GM23248 (cell line): ENCODE measurements around the gene TTN. TPM values are rescaled to one million over a fixed set of nuclear protein-coding genes. Genes with fewer than 3 reads are reported as not detected.

Experiments
- DNase-seq: peaks from one replicate; pipeline ENCODE4 v3.0.0-alpha.2; 2015
- H2AFZ ChIP-seq: fragments of 200-600 bp; sonication (generic); 2 replicates; pipeline ENCODE4 v1.6.1; 2016; ENCODE audit warnings: antibody characterized with exemption
- H3F3A ChIP-seq: fragments of 200-600 bp; sonication (generic); 2 replicates; pipeline ENCODE4 v1.6.1; 2016; ENCODE audit warnings: mild to moderate bottlenecking, antibody characterized with exemption, mixed run types; ENCODE audit not compliant: insufficient read depth
- H3K27ac ChIP-seq: fragments of 200-600 bp; sonication (generic); 2 replicates; pipeline ENCODE4 v1.5.1; 2016; ENCODE audit warnings: mild to moderate bottlenecking
- H3K27me3 ChIP-seq: fragments of 200-600 bp; sonication (generic); replicated peaks from 2 replicates; pipeline ENCODE4 v1.6.1; 2016; ENCODE audit warnings: mild to moderate bottlenecking; ENCODE audit not compliant: insufficient read depth
- H3K36me3 ChIP-seq: fragments of 200-600 bp; sonication (generic); 2 replicates; pipeline ENCODE4 v1.6.1; 2016; ENCODE audit warnings: low read depth, mild to moderate bottlenecking
- H3K4me1 ChIP-seq: fragments of 200-600 bp; sonication (generic); 2 replicates; pipeline ENCODE4 v1.6.1; 2016; ENCODE audit warnings: mild to moderate bottlenecking; ENCODE audit not compliant: insufficient read depth
- H3K4me2 ChIP-seq: fragments of 200-600 bp; sonication (generic); one replicate; pipeline ENCODE4 v1.6.1; 2016; ENCODE audit warnings: mild to moderate bottlenecking; ENCODE audit not compliant: unreplicated experiment
- H3K4me3 ChIP-seq: fragments of 200-600 bp; sonication (generic); 2 replicates; pipeline ENCODE4 v1.5.1; 2016; ENCODE audit warnings: mild to moderate bottlenecking
- H3K79me2 ChIP-seq: fragments of 200-600 bp; sonication (generic); 2 replicates; pipeline ENCODE4 v1.6.1; 2016; ENCODE audit warnings: mild to moderate bottlenecking; ENCODE audit not compliant: insufficient read depth
- H3K9ac ChIP-seq: fragments of 200-600 bp; sonication (generic); 2 replicates; pipeline ENCODE4 v1.6.1; 2016; ENCODE audit warnings: mild to moderate bottlenecking
- H3K9me2 ChIP-seq: fragments of 200-600 bp; sonication (generic); 2 replicates; pipeline ENCODE4 v1.6.1; 2016; ENCODE audit warnings: mixed run types, mild to moderate bottlenecking, moderate library complexity; ENCODE audit not compliant: insufficient read depth
- H3K9me3 ChIP-seq: fragments of 200-600 bp; sonication (generic); one replicate; pipeline ENCODE4 v1.6.1; 2017; ENCODE audit warnings: low read depth
- H4K20me1 ChIP-seq: fragments of 200-600 bp; sonication (generic); 2 replicates; pipeline ENCODE4 v1.6.0; 2016; ENCODE audit not compliant: insufficient read depth
- EZH2 ChIP-seq: fragments of 200-600 bp; sonication (generic); IDR thresholded peaks from 2 replicates; pipeline ENCODE4 v1.6.1; 2018; ENCODE audit warnings: antibody characterized with exemption, mild to moderate bottlenecking; ENCODE audit not compliant: insufficient read depth, poor library complexity, severe bottlenecking
- EZH2phosphoT487 ChIP-seq: fragments of 200-600 bp; sonication (generic); IDR thresholded peaks from 2 replicates; pipeline ENCODE4 v1.6.1; 2018; ENCODE audit warnings: antibody characterized with exemption, moderate library complexity, mild to moderate bottlenecking, low read depth; ENCODE audit not compliant: insufficient read depth
- WGBS, 2 experiments: methylation state at CpG; one replicate each; pipeline ENCODE4 v1.1.6; 2015 to 2017; ENCODE audit warnings: low lambda C conversion rate in 2 of 2, low coverage in 1 of 2; ENCODE audit errors: missing lambda C conversion rate in 2 of 2; 5-methylcytosine and 5-hydroxymethylcytosine counted together
- in situ Hi-C: fragments of 300-500 bp; cut with MboI; formaldehyde crosslinking; loops from 2 replicates; pipeline ENCODE4 v1.15.0; 2020
- polyA plus RNA-seq: library from polyadenylated mRNA; unstranded; fragments of >200 nt; fragmentation: Nextera tagmentation; extraction: Ambion mirVana; gene quantifications from 2 replicates; pipeline ENCODE4 v1.2.1, GENCODE V29; 2016
- total RNA-seq: library from RNA; depleted of rRNA; stranded (reverse); fragments of >200 nt; shearing (Covaris generic); gene quantifications from 2 replicates; pipeline ENCODE4 v1.2.3, GENCODE V29; 2014

The TTN gene
- total and polyA plus RNA-seq, 2 experiments from 2014 or later: 0.13 TPM; not detected in 1

DNA sequence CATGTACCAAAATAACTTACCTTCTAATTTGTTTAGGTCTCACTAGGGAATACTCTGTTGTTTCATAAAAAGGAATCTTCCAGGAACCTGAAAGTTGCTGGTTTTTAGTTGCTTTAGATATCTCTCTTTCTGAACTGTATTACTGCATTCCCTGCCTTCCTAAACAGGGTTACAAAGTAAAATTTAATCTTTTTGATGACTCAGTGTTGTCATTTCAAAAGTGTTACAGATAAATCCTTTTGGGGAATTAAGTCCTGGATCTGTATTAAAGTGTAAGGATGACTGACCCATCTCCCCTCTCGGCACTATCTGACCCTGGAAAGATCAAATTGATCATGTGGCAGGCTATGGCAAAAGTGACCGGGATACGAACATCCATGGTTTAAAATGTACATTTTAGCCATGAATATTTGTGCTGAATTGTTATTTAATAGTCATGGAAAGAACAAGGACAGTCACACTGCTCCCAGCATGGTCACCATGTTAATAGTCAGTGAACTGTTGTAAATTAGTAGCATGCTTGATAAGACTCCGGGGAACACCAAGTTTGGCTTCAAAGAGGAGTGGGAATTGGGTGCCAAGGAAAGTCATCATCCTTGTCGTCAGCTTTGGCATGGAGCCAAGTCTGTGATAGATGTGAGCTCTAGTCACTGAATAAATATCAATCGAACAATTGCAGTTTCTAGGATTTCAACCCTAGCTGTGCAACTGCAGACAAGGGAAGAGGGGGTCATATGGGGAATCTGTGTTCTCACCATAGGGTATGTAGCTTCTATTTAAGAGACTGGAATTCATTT lies 322.8 kb downstream of the TTN start:
- no peaks in the 10 kb centered on the region for H3K27me3 ChIP-seq
- no peak overlapping the region for H2AFZ ChIP-seq
- 0 out of 2 replicates have a peak overlapping the region, but pooled peaks have one; percentile 1 for H3K27ac ChIP-seq
- H3K4me1 ChIP-seq: peaks cover 36% of the 10 kb centered on the region
- peaks cover 5% of the 10 kb centered on the region for H3F3A ChIP-seq
- no peaks in the 10 kb centered on the region for H3K36me3 ChIP-seq
- no peak for TF ChIP-seq EZH2phosphoT487
- no peak for TF ChIP-seq EZH2
- H3K9ac ChIP-seq: no peak overlapping the region
- H3K4me3 ChIP-seq: no peak overlapping the region
- H3K9me3 ChIP-seq: no peaks in the 10 kb centered on the region
- peaks cover 89% of the 10 kb centered on the region for H3K79me2 ChIP-seq
- 40 to 46% methylated on average over 6 of the region's 6 CpGs for WGBS, 2 experiments
- H4K20me1 ChIP-seq: peaks cover 3% of the 10 kb centered on the region; the same call in 1 of the 2 replicates
- H3K9me2 ChIP-seq: no peaks in the 10 kb centered on the region
- in situ Hi-C loops: no loop called here
- H3K4me2 ChIP-seq: peak overlapping the region; percentile 12
- DNase-seq: peak; percentile 63

GRCh38 chr2:178482437-178482836 lies 324.8 kb downstream of the TTN start:
- Histone ChIP-seq H3F3A (peaks cover 12% of the 10 kb centered on the region), H4K20me1 (peaks cover 3% of the 10 kb centered on the region; the same call in 1 of the 2 replicates), H3K4me2 (peak overlapping the region; percentile 84), H2AFZ (no peak overlapping the region), H3K36me3 (no peaks in the 10 kb centered on the region), H3K79me2 (peaks cover 77% of the 10 kb centered on the region), H3K9me2 (no peaks in the 10 kb centered on the region), H3K27me3 (no peaks in the 10 kb centered on the region), H3K9ac (no peak overlapping the region), H3K4me3 (peak overlapping the region; percentile 100; the same call in 1 of the 2 replicates), H3K9me3 (no peaks in the 10 kb centered on the region), H3K27ac (no peak overlapping the region), H3K4me1 (peaks cover 38% of the 10 kb centered on the region)
- WGBS, 2 experiments: 93 to 99% methylated on average over 4 of the region's 4 CpGs
- DNase-seq: peak; percentile 11
- in situ Hi-C loops: no loop called here
- TF ChIP-seq EZH2phosphoT487: no peak
- no peak for TF ChIP-seq EZH2

DNA sequence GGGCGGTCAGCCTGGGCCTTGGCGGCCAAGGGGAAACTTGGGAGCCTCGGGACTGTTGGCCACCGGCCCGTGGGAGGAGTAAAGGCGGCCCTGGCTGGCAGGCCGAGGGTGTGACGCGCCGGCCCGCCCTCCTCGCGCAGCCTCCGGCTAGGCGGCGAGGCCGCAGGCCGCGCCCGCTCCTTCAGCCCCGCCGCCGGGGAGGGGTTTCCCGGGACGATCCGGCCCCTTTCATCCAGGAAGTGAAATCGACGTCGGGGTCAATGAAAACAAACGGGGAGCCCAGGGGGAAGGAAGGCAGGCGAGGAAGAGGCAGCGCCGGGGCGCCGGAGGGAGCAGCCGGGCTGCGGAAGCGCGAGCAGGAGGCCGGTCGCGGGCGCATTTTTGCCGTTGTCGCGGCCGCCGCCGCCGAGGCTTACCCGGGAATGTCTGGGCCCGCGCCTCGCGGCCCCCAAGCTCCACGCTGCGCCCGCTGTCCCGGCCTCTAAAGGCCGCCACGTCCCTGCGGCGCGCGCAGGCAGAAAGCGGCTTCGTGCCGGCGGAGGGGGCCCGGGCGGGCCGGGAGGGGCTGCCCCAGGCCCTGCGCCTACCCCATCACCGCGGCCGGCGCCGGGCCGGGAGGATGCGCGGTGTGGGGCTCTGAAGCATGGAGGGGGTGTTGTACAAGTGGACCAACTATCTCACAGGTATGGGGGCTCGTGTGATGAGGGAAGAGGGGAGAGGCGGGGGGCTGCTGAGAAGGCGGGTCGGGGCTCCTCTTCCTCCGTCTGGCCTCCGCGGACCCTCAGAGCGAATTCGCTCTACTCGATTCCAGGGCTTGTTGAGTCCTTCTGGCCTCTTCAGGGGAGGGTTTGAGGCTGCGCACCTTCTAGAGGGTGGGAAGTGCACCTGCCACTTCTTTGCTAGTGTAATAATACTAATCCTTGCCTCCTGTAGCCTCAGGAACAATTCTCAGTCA lies 326.7 kb downstream of the TTN start, which contains the start of gene PLEKHA3:
Gene PLEKHA3 (plus strand): TSS at position 231 of the 955 bp plus-strand sequence. CDS start 413 bp downstream, at position 644.
- in situ Hi-C loops: no loop called here
- H3K79me2 ChIP-seq: peaks cover 71% of the 10 kb centered on the region
- peaks cover 12% of the 10 kb centered on the region for H3F3A ChIP-seq

GRCh38 chr2:178479758-178480226 lies 327.4 kb downstream of the TTN start:
- no peaks in the 10 kb centered on the region for H3K36me3 ChIP-seq
- in situ Hi-C loops: no loop called here
- DNase-seq: peak; percentile 14
- H3K4me3 ChIP-seq: peak overlapping the region; percentile 100
- peak overlapping the region; percentile 99 for H3K27ac ChIP-seq
- peaks cover 64% of the 10 kb centered on the region for H3K79me2 ChIP-seq
- H3K9me3 ChIP-seq: no peaks in the 10 kb centered on the region
- peak overlapping the region; percentile 100 for H3K4me2 ChIP-seq
- TF ChIP-seq EZH2 (no peak), EZH2phosphoT487 (no peak)
- peaks cover 12% of the 10 kb centered on the region for H3F3A ChIP-seq
- H3K4me1 ChIP-seq: peaks cover 37% of the 10 kb centered on the region
- WGBS, 2 experiments: 10 to 13% methylated on average over 19 of the region's 19 CpGs
- no peaks in the 10 kb centered on the region for H3K9me2 ChIP-seq
- H2AFZ ChIP-seq: peak overlapping the region; percentile 100
- peak overlapping the region; percentile 100 for H3K9ac ChIP-seq
- no peaks in the 10 kb centered on the region; the same call in 1 of the 2 replicates for H4K20me1 ChIP-seq
- H3K27me3 ChIP-seq: no peaks in the 10 kb centered on the region

More for the DNA sequence above, 326.7 kb downstream of the TTN start, which contains the start of gene PLEKHA3:
- H3K27ac ChIP-seq: peak within 1 kb of the TSS; percentile 99
- peak within 1 kb of the TSS; percentile 100 for H3K4me2 ChIP-seq
- TF ChIP-seq EZH2: no peak
- no peak for TF ChIP-seq EZH2phosphoT487
- peaks cover 3% of the 10 kb centered on the region; the same call in 1 of the 2 replicates for H4K20me1 ChIP-seq
- peaks cover 44% of the 10 kb centered on the region for H3K4me1 ChIP-seq
- H2AFZ ChIP-seq: peak within 1 kb of the TSS; percentile 100
- H3K4me3 ChIP-seq: peak within 1 kb of the TSS; percentile 100
- H3K27me3 ChIP-seq: no peaks in the 10 kb centered on the region
- no peaks in the 10 kb centered on the region for H3K9me2 ChIP-seq
- 1% methylated on average over 58 to 73 of the region's 92 CpGs for WGBS, 2 experiments
- no peaks in the 10 kb centered on the region for H3K9me3 ChIP-seq
- peak; percentile 100 for DNase-seq
- peak within 1 kb of the TSS; percentile 100 for H3K9ac ChIP-seq
- no peaks in the 10 kb centered on the region for H3K36me3 ChIP-seq
